ENCODE data around the gene RWDD1.

Gene RWDD1, protein sequence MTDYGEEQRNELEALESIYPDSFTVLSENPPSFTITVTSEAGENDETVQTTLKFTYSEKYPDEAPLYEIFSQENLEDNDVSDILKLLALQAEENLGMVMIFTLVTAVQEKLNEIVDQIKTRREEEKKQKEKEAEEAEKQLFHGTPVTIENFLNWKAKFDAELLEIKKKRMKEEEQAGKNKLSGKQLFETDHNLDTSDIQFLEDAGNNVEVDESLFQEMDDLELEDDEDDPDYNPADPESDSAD

GRCh38 chr6:116570856-116571682 lies at the start of gene RWDD1:
RWDD1 (plus strand) TSS chr6:116571504; CDS start chr6:116571583, 79 bp downstream.
- DNase-seq: peak; percentile 99

DNA sequence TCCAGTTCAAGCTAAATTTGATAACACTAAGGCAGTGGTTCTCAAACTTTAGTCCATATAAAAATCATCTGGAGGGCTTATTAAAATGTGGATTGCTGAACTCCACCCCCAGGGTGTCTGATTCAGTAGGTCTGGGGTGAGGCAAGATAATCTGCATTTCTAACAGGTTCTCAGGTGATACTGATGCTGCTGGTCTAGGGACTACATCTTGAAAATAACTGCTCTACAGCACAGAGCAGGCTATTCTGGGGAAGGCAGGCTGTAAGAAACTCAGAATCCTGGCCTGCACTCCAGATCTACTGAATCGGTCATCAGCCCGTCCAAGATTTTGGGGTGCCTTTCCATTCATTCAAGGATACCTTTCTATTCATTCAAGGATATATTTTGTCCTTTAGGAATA lies 48.4 kb upstream of the RWDD1 start:
- no peak for DNase-seq

DNA sequence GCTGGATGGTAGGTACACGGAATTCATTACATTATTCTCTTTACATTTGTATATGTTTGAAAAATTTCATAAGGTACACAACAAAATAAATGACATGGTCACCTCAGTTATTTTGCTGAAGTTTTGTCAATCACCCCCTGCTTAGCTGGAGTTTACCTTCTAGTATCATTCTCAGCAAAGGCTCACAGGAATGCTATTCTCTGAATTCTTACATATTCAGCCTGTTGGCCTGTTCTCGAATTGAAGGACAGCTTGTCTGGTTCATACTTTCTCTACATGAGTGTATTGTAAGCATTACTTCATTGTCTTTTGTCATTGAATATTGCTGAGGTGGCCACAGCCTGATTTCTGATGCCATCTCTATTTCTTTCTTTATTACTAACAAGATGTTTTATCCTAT lies 47.1 kb upstream of the RWDD1 start:
- DNase-seq: no peak

GRCh38 chr6:116528133-116528532 lies 43.2 kb upstream of the RWDD1 start:
- no peak for DNase-seq

- DNase-seq: no peak
Measured at GRCh38 chr6:116528780-116529179, 42.5 kb upstream of the RWDD1 start.

GRCh38 chr6:116529466-116530290 lies 41.6 kb upstream of the RWDD1 start:
- DNase-seq: no peak

GRCh38 chr6:116530436-116530835 lies 40.9 kb upstream of the RWDD1 start:
- DNase-seq: peak; percentile 86

- peak; percentile 40 for DNase-seq
Measured at GRCh38 chr6:116531675-116532570, 39.4 kb upstream of the RWDD1 start.

- no peak for DNase-seq
Measured at GRCh38 chr6:116533233-116533957, 37.9 kb upstream of the RWDD1 start.

GRCh38 chr6:116535109-116535508 lies 36.2 kb upstream of the RWDD1 start:
- DNase-seq: no peak

- DNase-seq: peak; percentile 67
Measured at GRCh38 chr6:116536216-116536621, 35.1 kb upstream of the RWDD1 start.

GRCh38 chr6:116542426-116542825 lies 28.9 kb upstream of the RWDD1 start:
- DNase-seq: no peak

- peak; percentile 10 for DNase-seq
Measured at GRCh38 chr6:116543149-116543548, 28.2 kb upstream of the RWDD1 start.

DNA sequence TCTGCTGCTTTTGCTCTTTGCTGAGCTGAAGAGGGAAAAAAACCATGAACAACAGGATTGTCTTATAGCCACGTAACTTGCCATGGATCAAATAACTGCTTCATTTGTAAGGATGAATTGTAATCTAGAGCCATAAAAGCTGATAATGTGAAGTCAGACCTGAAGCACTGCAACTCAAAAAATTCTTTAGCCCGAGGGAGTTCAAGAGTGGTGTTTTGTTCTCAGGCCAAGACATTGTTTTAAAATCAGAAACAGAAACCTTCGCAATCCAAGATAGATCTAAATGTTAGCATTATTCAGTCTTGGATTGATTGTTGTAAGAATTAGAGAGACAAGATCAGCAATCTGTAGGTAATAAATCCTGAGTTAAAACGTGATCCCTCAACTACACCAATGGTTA lies 25.7 kb upstream of the RWDD1 start, which contains the start of gene TRAPPC3L:
TRAPPC3L (minus strand) TSS at position 34 of the 400 bp plus-strand sequence. CDS start 170 bp downstream, outside the sequence.
- no peak for DNase-seq

GRCh38 chr6:116547358-116547757 lies 23.9 kb upstream of the RWDD1 start:
- no peak for DNase-seq

- DNase-seq: no peak
Measured at GRCh38 chr6:116550796-116551195, 20.5 kb upstream of the RWDD1 start.

DNA sequence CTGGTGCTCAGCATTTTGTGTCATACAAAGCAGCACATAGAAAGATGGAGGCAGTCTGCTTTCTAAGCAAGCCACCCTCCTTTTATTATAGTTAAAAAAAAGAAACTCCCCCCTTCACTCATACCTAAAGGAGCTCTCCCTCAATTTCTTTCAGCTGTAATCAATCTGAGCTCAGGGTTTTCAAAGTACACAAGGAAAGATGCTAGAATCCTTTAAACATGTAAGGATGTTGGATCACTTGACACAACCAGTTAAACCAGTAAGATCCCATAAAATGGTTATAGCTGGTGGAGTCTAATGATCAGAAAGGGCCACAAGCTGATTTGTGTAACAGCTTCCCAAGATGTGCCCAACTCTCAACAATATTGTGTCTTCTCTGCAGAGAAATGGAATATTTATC lies 17.9 kb upstream of the RWDD1 start, which contains the start of gene CALHM4:
CALHM4 (plus strand) TSS at position 301 of the 400 bp plus-strand sequence; CDS start at position 344, 43 bp downstream.
- no peak for DNase-seq

- DNase-seq: no peak
Measured at GRCh38 chr6:116556065-116556464, 15.2 kb upstream of the RWDD1 start.

- no peak for DNase-seq
Measured at GRCh38 chr6:116556814-116557415, 14.4 kb upstream of the RWDD1 start.

DNA sequence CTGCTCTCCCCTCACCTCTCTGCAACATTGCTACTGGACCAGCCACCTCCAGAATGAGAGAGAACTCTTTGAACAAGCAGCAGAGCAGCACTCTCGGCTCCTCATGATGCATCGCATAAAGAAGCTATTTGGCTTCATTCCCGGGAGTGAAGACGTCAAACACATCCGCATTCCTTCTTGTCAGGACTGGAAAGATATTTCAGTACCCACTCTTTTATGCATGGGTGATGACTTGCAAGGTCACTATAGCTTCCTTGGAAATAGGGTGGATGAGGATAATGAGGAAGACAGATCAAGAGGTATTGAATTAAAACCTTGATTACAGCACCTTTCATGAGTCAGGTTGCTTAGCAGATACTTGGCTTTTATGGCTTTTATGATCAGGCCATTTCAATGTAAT lies 13.4 kb upstream of the RWDD1 start:
- peak; percentile 76 for DNase-seq

DNA sequence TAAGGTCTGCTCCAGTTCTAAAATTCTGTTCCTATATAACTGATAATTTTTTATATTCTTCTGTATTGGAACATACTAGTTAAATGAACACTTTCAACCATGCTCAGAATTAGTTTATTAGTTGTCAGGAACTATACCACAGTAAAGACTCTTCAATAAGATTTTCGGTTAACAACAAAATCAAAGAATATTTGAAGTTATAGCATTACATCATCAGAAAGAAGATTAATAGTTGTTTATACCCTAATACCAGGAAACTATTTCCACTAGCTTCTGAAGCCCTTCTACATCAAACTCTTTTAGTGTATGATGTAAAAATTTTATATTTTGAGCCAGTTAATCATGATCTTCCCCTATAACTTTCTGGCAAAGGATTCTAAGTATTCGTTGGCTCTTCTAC lies 11.2 kb upstream of the RWDD1 start:
- no peak for DNase-seq

Data from NCI-H1105 (cell line).